ENCODE measurements around the gene PITPNC1. TPM values are rescaled to one million over a fixed set of nuclear protein-coding genes. Genes with fewer than 3 reads are reported as not detected.
A peak's percentile ranks its signal among the peaks of the same experiment; 100 is the strongest.

The PITPNC1 gene
- total RNA-seq, 4 donors from 2014 or later, result 4.1 to 45.1 (median 8.7) TPM

DNA sequence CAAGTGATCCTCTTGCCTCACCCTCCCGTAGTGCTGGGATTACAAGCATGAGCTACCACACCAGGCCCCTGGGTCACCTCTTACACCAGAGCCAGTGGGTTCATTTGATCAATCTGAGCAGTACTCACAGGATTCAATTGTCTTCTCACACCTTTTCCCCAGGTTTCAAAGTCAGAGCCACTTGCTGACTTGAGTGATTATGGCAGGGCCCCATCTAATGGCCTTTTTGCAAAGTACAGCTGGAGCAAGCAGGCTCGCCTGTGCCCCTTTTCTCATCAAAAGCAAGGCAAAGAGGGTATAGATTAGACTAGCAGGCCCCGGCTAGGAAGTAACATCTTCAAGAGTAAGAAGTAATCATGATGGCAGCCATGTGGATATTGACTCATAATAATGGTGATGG is 225.9 kb downstream of the PITPNC1 start:
- H3K4me3 ChIP-seq, result no peak overlapping the region
- no peak for DNase-seq
- no peaks in the 10 kb centered on the region for H3K27me3 ChIP-seq
- H3K36me3 ChIP-seq, result no peaks in the 10 kb centered on the region
- no peak for TF ChIP-seq POLR2A (IDR thresholded peaks at IDR 0.05)
- TF ChIP-seq, protein P1, sequence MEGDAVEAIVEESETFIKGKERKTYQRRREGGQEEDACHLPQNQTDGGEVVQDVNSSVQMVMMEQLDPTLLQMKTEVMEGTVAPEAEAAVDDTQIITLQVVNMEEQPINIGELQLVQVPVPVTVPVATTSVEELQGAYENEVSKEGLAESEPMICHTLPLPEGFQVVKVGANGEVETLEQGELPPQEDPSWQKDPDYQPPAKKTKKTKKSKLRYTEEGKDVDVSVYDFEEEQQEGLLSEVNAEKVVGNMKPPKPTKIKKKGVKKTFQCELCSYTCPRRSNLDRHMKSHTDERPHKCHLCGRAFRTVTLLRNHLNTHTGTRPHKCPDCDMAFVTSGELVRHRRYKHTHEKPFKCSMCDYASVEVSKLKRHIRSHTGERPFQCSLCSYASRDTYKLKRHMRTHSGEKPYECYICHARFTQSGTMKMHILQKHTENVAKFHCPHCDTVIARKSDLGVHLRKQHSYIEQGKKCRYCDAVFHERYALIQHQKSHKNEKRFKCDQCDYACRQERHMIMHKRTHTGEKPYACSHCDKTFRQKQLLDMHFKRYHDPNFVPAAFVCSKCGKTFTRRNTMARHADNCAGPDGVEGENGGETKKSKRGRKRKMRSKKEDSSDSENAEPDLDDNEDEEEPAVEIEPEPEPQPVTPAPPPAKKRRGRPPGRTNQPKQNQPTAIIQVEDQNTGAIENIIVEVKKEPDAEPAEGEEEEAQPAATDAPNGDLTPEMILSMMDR (IDR thresholded peaks at IDR 0.05), result no peak
- intact Hi-C loops (cut with DNase I; ENCODE audit: low total_unique reads), result no loop called here
- H3K9me3 ChIP-seq, result no peaks in the 10 kb centered on the region
- no peaks in the 10 kb centered on the region for H3K4me1 ChIP-seq
- H3K27ac ChIP-seq, result no peak overlapping the region

DNA sequence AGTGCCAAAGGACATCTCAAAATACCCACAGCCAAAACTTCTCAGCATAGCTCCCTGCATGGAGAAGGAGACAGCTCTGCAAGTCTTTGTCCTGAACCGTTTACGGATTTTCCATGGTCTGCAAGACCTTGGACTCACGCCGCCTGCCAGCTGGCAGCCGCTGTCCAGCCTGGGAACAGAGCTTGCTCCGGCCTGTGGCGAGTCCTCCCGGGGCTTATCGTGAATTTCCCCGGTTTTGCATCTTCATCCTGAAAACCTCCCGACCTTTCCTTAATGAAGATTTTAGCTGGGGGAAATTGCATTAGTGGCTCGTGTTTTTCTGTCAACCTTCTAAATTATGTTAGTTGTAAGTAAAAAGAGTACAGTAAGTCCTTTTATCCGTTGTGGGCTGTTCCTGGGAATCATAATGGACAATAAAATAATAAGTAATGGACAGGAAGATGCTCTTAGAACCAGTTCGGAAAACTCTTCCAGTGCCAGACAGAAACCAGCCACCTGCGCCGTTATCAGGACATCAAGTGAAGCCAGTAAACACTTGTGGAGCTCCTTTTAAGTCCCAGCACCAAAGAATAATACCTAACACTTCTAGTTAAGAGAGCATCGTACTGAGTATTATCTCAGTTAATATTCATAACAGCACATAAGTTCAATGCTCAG is 228.3 kb downstream of the PITPNC1 start:
- intact Hi-C loops (cut with DNase I; ENCODE audit: low total_unique reads), result no loop called here
- H3K4me3 ChIP-seq, result no peak overlapping the region
- no peaks in the 10 kb centered on the region for H3K4me1 ChIP-seq
- H3K9me3 ChIP-seq, result no peaks in the 10 kb centered on the region
- peak overlapping the region in 1 of 2 donors; percentile 28 for H3K27ac ChIP-seq
- no peaks in the 10 kb centered on the region for H3K36me3 ChIP-seq
- DNase-seq, result peak; percentile 41 to 64
- TF ChIP-seq, protein P1 (IDR thresholded peaks at IDR 0.05), result no peak
- no peak for TF ChIP-seq POLR2A (IDR thresholded peaks at IDR 0.05)
- no peaks in the 10 kb centered on the region for H3K27me3 ChIP-seq

DNA sequence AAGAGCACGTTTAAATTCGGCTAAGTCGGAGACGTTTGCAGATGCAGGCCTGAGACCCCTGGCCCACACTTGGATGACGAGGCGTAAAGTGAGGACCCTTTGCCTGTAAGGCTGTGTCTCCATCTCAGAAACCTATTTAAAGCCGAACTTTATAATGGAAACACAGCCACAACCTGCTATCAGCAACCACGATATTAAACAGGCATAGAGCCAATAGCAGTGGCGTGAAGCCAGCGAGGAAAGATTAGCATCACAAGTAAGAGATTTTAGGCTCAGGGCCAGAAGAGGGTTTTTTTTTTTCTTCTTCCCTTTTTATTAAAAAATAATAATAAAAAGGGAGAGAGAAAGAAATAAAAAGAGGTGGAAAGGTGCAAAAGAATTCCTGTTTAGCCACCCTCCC is 229.4 kb downstream of the PITPNC1 start:
- Histone ChIP-seq H3K36me3 (no peaks in the 10 kb centered on the region), H3K27me3 (no peaks in the 10 kb centered on the region), H3K9me3 (no peaks in the 10 kb centered on the region), H3K4me1 (no peaks in the 10 kb centered on the region), H3K4me3 (no peak overlapping the region), H3K27ac (peak overlapping the region in 1 of 2 donors; percentile 28)
- TF ChIP-seq, protein P1 (IDR thresholded peaks at IDR 0.05), result no peak
- TF ChIP-seq POLR2A (IDR thresholded peaks at IDR 0.05), result no peak
- peak in 1 of 2 donors; percentile 42 for DNase-seq
- intact Hi-C loops (cut with DNase I; ENCODE audit: low total_unique reads), result no loop called here

DNA sequence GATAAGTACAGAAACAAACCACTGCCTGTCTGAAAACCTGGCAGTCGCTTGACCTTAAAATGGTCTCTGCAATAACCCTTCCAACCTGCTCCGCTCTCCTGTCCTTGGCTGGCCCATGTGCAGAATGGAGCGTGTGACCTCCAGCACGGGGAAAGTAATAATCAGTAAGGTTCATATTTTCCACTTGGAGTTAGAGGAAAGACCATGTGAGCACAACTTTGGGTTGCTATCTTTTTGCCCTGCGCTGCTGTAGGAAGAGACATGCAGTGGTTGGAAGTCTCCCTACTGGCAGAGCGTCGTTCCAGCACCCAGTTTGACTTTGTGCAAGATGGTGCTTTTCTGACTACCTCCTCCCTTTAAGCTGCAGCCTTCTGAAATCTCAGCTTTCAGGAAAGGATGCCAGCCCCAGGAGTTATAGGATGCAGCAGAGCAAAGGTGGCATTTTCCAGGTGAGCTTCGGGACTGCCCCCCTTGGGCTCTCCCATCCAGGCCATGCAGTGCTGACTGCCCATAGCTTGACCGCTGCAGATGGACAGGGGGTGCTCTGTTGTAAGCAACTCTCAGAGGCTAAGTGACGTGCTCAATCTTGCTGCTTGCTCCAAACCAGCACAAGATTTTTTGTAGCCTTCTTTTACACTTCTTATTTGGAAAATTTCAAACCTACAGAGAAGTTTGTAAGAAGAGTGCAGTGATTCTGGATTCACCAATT is 230.0 kb downstream of the PITPNC1 start:
- Histone ChIP-seq H3K27ac (no peak overlapping the region), H3K4me1 (no peaks in the 10 kb centered on the region), H3K36me3 (no peaks in the 10 kb centered on the region), H3K4me3 (no peak overlapping the region), H3K9me3 (no peaks in the 10 kb centered on the region), H3K27me3 (no peaks in the 10 kb centered on the region)
- intact Hi-C loops (cut with DNase I; ENCODE audit: low total_unique reads), result no loop called here
- DNase-seq, result no peak
- TF ChIP-seq POLR2A (IDR thresholded peaks at IDR 0.05), result no peak
- TF ChIP-seq, protein P1 (IDR thresholded peaks at IDR 0.05), result no peak

DNA sequence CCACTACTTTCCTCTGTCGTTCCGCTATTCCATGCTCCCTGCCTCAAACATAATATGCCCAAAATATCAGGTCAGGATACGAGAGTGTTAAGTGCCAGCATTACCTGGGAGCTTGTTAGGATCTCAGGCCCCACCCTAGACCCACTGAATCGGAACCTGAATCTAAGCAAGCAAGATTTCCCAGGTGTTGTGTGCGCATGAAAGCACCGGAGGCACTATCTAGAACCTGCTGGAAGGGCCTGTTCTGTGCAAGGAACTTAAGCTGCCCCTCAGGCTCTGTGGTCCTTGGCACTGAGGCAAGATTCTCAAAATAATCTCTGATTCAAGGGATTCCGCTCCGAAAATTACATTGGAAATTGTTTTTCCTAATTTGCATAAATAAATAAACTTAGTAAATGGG is 233.0 kb downstream of the PITPNC1 start:
- no peaks in the 10 kb centered on the region for H3K36me3 ChIP-seq
- no peak for DNase-seq
- no peaks in the 10 kb centered on the region for H3K4me1 ChIP-seq
- no peaks in the 10 kb centered on the region for H3K9me3 ChIP-seq
- no peak overlapping the region for H3K27ac ChIP-seq
- no peak for TF ChIP-seq POLR2A (IDR thresholded peaks at IDR 0.05)
- TF ChIP-seq, protein P1 (IDR thresholded peaks at IDR 0.05), result no peak
- intact Hi-C loops (cut with DNase I; ENCODE audit: low total_unique reads), result no loop called here
- H3K4me3 ChIP-seq, result no peak overlapping the region
- H3K27me3 ChIP-seq, result no peaks in the 10 kb centered on the region

Data from uterus (tissue), 4 donors.